GM15510 (cell line): ENCODE measurements around the gene IL13RA2.

Experiments
- POLR2A ChIP-seq: IDR thresholded peaks from 3 replicates; pipeline ENCODE4 v1.6.1; 2011; ENCODE audit warnings: borderline replicate concordance; ENCODE audit not compliant: insufficient read length; ENCODE audit errors: extremely low read depth

The IL13RA2 gene

DNA sequence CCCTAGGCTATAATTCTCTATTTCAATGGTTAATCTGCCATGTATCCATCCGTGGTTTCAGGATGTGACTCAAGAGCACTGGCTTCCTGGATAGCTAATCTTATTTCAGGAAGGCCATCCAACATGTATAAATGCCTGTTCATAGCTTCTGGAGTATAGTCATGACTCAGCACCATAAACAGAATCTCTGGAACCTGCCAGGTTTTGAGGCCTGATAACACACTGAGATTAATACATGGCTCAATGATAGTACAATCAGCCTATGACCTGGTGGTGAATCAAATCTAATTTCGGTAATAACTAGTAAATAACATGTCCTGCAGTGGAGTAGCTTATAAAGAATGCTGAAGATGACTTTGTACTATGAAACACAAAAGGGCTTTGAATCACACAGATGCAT is 5.7 kb upstream of the IL13RA2 start:
- no peak for TF ChIP-seq POLR2A

DNA sequence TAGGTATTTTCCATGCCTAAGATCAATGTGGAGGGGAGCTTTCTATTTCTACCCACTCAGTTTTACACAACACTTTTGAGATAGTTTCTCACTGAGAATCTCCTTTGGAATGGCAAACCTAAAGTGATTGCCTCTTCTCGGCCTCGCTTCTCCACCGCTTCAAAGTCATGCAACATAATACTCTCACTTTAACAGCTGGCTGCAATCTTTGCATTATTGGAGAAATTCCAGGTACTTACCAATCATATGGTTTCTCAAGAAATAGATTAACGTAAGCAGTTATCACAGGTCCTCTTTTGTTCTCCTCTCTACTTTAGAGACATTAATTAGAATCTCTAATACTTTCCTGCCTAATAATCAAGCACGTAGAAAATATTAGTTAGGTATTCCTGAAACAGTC is 3.7 kb upstream of the IL13RA2 start:
- TF ChIP-seq POLR2A: no peak

DNA sequence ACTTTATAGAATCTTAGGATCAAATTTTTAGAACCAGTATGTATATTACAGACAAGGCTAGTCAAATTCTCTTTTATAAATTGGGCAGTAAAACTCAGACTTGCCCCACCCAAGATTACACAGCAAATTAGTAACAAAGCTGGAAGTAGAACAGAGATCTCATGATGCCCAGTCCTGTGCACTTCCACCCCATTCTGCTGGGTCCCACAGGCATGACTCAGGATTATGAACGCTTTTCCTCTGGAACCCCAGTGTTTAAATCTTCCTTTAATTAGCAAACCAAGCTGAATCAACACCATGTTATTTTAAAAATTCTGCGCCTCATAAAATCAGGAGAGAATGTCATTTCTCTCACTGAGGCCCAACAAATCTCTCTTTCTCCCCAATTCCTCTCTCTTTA is 1.5 kb upstream of the IL13RA2 start:
- no peak for TF ChIP-seq POLR2A

DNA sequence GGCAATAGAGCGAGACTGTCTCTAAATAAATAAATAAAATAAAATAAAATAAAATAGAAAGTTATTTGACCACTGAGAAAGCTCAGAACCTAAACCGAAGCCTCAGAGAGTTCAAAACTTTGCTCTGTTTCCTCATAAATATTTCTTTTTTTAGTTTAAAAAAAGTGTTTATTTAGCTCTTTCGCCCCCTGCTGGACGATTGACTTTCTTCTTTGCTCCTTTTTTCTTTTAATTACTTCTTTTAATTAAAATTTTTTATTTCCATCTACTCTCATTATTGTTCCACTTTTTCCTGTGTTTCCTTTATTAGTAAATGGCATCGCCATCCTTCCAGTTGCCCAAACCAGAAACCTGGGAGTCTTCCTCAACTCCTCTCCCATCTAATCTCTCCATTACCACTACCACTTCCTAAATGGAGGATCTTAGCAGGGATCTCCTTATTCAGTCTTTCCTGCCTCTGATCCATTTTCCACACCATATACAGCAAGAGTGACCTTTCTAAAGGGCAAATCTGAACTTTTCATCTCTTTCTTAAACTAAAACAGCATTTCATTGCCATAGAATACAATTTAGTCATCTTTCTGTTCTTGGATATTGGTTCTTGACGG is 728 bp upstream of the IL13RA2 start:
- TF ChIP-seq POLR2A: no peak

DNA sequence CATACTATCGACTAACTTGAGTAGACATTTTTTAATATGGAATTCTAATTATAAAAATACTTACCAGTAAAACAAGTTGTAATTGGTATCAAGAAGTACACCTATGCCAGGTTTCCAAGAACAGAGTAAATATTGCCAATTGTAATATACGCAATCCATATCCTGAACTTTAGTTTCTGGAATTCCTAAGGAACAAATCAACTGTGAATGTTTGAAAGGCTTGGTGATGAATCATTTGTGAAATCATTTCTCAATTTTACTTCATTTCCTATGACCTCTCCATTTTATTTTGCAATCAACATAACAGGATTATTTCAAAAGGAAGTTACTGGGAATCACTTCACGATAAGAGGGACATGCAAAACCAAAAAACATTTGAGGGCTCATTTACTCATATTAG is 3.7 kb downstream of the IL13RA2 start:
- TF ChIP-seq POLR2A: no peak

DNA sequence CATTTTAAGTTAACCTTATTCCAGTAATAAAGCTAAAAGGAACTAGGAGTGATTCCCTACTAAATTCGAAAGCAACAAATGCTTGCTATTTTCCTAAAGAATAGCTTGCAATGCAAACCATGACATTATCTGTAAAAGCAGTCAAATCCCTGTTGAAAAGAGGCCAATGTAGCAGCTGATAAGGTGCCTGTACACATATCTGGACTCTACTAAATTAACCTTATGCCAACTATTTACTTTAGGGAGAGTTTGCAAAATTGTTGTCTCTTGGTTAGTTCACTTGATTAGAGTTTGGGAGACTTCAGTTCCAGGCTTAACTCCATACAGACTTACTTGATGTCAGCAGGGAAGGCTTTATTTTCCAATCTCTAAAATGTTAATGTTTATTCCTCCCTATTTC is 6.0 kb downstream of the IL13RA2 start:
- no peak for TF ChIP-seq POLR2A

DNA sequence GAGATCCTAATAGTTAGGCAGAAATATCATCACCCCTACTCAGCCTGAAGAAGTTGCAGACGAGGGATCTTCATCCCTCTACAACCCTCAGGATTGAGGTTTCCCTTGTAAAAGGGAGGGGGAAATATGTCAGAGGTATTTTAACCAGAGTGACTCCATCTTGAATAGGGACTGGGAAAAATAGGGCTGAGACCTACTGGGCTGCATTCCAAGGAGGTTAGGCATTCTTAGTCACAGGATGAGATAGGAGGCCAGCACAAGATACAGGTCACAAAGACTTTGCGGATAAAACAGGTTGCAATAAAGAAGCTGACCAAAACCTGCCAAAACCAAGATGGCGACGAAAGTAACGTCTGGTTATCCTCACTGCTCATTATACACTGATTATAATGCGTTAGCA is 17.5 kb downstream of the IL13RA2 start:
- no peak for TF ChIP-seq POLR2A

DNA sequence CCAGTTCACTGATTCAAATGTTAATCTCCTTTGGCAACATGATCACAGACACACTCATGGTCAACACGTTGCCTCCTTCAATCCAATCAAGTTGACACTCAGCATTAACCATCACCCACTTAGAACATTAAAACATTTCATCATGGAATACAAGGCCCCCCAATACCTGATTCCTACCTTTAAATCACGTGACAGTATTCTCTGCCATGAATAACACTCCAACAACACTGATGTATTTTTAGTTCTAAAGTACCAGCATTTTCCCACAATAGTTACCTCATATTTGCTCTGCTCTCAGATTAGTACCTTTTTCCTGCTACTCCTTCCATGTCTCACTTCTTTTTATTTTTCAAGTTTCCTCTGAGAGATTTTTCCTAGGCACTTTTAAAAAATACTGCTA is 19.6 kb downstream of the IL13RA2 start:
- TF ChIP-seq POLR2A: no peak

DNA sequence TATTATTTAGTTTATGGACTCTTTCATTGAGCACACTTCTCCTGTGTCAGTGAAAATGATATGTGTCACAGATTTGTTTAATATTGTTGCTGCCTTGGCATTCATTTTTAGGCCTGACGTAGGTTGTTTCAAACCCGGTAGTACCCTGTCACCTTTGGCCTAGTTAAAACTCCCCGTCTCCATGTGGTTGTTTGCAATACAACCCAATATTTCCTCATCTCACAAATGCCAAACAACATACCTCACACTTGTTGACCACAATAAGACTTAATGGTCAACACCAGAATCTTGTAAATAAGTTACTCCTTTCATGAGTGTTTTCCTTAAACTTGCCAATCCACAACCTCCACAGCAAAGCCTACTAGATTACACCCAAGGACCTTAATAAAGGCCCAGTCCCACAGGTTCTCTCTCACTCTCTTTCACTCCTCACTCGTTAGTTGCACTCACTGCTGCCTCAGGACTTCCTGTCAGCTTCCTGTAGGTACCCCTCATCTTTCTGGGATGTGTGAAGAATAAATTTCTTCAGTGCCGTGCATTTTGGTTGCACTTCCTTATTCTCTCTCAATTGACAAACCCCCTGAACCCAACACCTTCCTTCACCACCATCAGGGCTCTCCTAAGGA is 31.3 kb downstream of the IL13RA2 start:
- TF ChIP-seq POLR2A: no peak

DNA sequence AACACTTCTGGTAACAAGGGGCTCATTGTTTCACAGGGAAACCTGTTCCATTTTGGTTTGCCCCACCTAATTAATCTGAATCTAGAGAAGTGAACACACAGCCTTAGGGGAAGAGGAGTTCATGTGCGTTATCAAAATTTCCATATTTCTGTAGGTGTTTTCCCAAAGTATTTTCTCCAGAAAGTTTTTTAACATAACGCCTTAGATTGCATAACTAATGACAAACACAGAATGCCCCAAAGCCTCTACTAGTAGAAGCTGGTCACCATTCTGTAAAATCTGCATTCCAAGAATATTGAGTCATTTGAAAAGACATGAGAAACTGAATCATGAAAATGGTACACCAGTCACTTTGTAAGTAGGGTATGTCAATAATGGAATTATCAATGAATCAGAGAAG is 41.1 kb downstream of the IL13RA2 start:
- no peak for TF ChIP-seq POLR2A

DNA sequence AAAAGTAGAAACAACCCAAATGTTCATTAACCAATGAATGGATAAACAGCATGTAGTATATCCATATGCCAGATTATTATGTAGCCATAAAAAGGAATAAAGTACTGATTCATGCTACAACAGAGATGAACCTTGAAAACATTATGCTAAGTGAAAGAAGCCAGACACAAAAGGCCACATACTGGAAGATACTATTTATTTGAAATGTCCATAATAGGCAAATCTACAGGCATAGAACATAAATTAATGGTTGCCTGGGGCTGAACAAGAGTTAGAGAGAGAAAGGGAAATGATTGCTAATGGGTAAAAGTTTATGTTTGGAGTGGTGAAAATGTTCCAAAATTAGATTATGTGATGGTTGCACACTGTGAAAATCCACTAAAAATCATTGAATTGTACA is 44.4 kb downstream of the IL13RA2 start:
- TF ChIP-seq POLR2A: no peak

DNA sequence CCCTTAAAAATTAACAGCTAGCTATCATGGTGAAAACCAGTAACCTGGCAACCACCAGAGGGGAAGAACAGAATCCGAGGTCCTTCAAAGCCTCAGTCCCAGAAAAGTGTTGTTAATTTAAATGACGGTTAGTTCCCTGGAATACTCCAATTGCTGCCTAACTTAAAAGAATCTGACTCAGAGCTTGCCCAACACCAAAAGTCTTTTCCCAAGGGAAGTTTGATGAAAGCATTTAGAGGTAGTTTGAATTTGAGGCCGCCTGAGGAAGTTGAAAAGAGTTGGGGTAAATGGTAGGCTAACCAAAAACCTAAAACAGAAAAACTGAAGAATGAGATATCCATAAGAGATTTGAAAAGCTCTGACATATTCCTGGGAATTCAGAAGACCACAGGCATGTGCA is 46.6 kb downstream of the IL13RA2 start:
- TF ChIP-seq POLR2A: no peak

DNA sequence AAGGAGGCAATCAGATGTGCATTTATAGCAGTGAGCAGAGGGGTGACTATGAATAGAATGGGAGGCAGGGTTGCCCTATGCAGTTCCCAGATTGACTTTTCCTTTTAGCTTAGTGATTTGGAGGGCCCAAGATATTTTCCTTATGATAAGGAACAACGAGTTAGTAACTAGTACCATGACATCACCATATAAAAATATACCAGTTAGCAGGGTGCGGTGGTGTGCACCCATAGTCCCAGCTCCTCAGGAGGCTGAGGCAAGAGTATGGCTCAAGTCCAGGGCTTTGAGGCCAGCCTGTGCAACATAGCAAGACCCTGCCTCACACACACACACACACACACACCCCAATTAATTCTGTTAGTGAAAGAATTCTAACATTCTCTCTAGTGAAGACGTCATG is 53.0 kb downstream of the IL13RA2 start:
- TF ChIP-seq POLR2A: no peak

DNA sequence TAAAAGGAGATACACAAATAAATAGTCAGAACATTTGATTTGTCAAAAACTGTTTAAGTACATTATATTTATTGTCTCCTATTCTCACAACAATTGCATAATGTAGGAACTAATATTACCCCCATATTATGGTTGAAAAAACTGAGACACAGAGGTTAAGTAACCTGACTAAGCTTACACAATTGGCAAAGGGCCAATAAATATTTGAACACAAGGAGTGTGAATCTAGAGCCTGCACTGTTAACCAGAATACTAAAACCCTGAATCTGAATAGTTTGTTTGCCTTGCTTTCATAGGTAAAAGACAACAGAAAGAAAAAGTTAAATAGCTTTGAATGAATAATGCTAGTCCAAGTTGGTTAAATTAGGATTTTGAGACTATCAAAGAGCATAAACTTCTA is 55.2 kb downstream of the IL13RA2 start:
- no peak for TF ChIP-seq POLR2A

DNA sequence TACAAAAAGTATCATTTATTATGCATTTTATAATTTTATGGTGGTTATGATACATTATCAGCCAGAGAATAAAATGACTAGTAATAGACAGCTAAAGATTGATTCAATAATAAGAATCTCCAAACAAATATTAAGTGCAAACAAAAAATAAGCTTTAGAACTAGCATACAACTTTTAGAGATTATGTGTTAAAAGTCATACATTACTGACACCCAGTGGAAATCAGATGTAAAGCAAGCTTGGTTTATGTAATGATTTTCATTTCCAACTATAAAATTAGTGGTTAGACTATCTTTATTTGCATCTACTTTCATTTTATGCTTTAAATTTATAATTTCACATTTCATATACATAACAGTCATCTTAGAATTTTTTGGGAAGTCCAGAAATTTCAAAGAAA is 57.7 kb downstream of the IL13RA2 start:
- no peak for TF ChIP-seq POLR2A
